Measurements from ENCODE around the gene IL16. TPM values are rescaled to one million over a fixed set of nuclear protein-coding genes. Genes with fewer than 3 reads are reported as not detected.
"Not testable (repeated sequence)": the region's sequence is repeated elsewhere in the genome, so short reads cannot be mapped to it uniquely, and the experiment has no call there.

The IL16 gene
- polyA plus RNA-seq, 2 of the 4 experiments (the other 2 are of a cell fraction), result 0.09 TPM; not detected in 1

GRCh38 chr15:81347910-81348309, 151.2 kb downstream of the IL16 start (continued):
- no peak for TF ChIP-seq EP300 (IDR thresholded peaks at IDR 0.05)
- TF ChIP-seq SREBF2 (IDR thresholded peaks at IDR 0.05), result no peak
- TF ChIP-seq HOXA7 (CRISPR knock-in tag; IDR thresholded peaks at IDR 0.05), result no peak

GRCh38 chr15:81348691-81349090, 152.0 kb downstream of the IL16 start:
- DNase-seq (ENCODE audit: low read depth in 1 of 2, low spot score in 1 of 2); H3K4me3 ChIP-seq; ATAC-seq; POLR2A ChIA-PET; FAIRE-seq; H3K4me1 ChIP-seq; H3K9me3 ChIP-seq; H3K27ac ChIP-seq; H3K4me2 ChIP-seq: not testable (repeated sequence)
- WGBS (ENCODE audit: missing lambda C conversion rate), result 38% methylated on average over 11 of the region's 11 CpGs
- CTCF ChIA-PET, result interaction anchor here (0.7 to 2.6 kb wide), 2 partner anchors 8 to 44 kb away, joined by 3 to 8 read pairs; no protein-coding TSS in a partner anchor

GRCh38 chr15:81349271-81349670, 152.6 kb downstream of the IL16 start:
- DNase-seq (ENCODE audit: low read depth in 1 of 2, low spot score in 1 of 2), result no peak
- ATAC-seq, result no peak
- H3K9me3 ChIP-seq, result no peaks in the 10 kb centered on the region
- ChIA-PET CTCF (interaction anchor here (1.8 to 2.6 kb wide), 2 partner anchors 8 to 83 kb away, joined by 4 to 8 read pairs; no protein-coding TSS in a partner anchor), POLR2A (no interaction called here)
- 14% methylated on average over 3 of the region's 3 CpGs for WGBS (ENCODE audit: missing lambda C conversion rate)
- no peak overlapping the region for H3K4me2 ChIP-seq
- no peak for FAIRE-seq
- H3K4me3 ChIP-seq, result no peak overlapping the region
- no peak for TF ChIP-seq RARB (CRISPR knock-in tag; IDR thresholded peaks at IDR 0.05)
- TF ChIP-seq CTCF (IDR thresholded peaks at IDR 0.05), result no peak
- no peak for TF ChIP-seq ATOH8 (CRISPR knock-in tag; IDR thresholded peaks at IDR 0.05; ENCODE audit: low read depth)
- no peak for TF ChIP-seq MYC (IDR thresholded peaks at IDR 0.05; ENCODE audit: borderline replicate concordance, low read length)
- no peak for TF ChIP-seq CHD2 (IDR thresholded peaks at IDR 0.05; ENCODE audit: low read length, partially characterized antibody)
- TF ChIP-seq CBX8 (IDR thresholded peaks at IDR 0.05), result no peak
- TF ChIP-seq HOXA7 (CRISPR knock-in tag; IDR thresholded peaks at IDR 0.05), result no peak
- TF ChIP-seq BCL3 (IDR thresholded peaks at IDR 0.05), result no peak
- no peak for TF ChIP-seq TP53 (CRISPR knock-in tag; IDR thresholded peaks at IDR 0.05)
- no peak for TF ChIP-seq TFCP2L1 (CRISPR knock-in tag; IDR thresholded peaks at IDR 0.05)
- no peak for TF ChIP-seq ZFP36 (IDR thresholded peaks at IDR 0.05; ENCODE audit: borderline replicate concordance, partially characterized antibody)
- TF ChIP-seq POLR2A (IDR thresholded peaks at IDR 0.05; ENCODE audit: low read length), result no peak
- TF ChIP-seq FOSB (CRISPR knock-in tag; IDR thresholded peaks at IDR 0.05), result no peak
- TF ChIP-seq USF2 (IDR thresholded peaks at IDR 0.05), result no peak
- no peak for TF ChIP-seq HOXB13 (CRISPR knock-in tag; IDR thresholded peaks at IDR 0.05; ENCODE audit: low read depth)
- TF ChIP-seq KDM5A (IDR thresholded peaks at IDR 0.05), result no peak
- H3K4me1 ChIP-seq, result no peaks in the 10 kb centered on the region
- H3K27ac ChIP-seq, result no peak overlapping the region

GRCh38 chr15:81351651-81352050, 155.0 kb downstream of the IL16 start:
- POLR2A ChIA-PET, result no interaction called here
- Histone ChIP-seq H3K4me2 (no peak overlapping the region), H3K9me3 (no peaks in the 10 kb centered on the region), H3K4me3 (no peak overlapping the region), H3K27ac (no peak overlapping the region), H3K4me1 (no peaks in the 10 kb centered on the region)
- ATAC-seq, result no peak; a peak in 1 of 6 replicates
- DNase-seq (ENCODE audit: low read depth in 1 of 2, low spot score in 1 of 2), result no peak
- no peak for TF ChIP-seq EHMT2 (IDR thresholded peaks at IDR 0.05; ENCODE audit: low read depth)
- no peak for TF ChIP-seq CHD4 (IDR thresholded peaks at IDR 0.05; ENCODE audit: borderline replicate concordance)
- TF ChIP-seq FOSL2 (IDR thresholded peaks at IDR 0.05), result no peak
- TF ChIP-seq FOSL2 (CRISPR knock-in tag; IDR thresholded peaks at IDR 0.05), result no peak
- TF ChIP-seq PHF8 (IDR thresholded peaks at IDR 0.05; ENCODE audit: borderline replicate concordance, low read depth), result no peak
- TF ChIP-seq RFX5 (IDR thresholded peaks at IDR 0.05), result no peak
- no peak for TF ChIP-seq ZSCAN20 (CRISPR knock-in tag; IDR thresholded peaks at IDR 0.05)
- no peak for TF ChIP-seq FOSB (CRISPR knock-in tag; IDR thresholded peaks at IDR 0.05)
- TF ChIP-seq ATOH8 (CRISPR knock-in tag; IDR thresholded peaks at IDR 0.05; ENCODE audit: low read depth), result no peak
- TF ChIP-seq EP300 (IDR thresholded peaks at IDR 0.05), result no peak
- no peak for TF ChIP-seq JUNB (IDR thresholded peaks at IDR 0.05)
- CTCF ChIA-PET, result interaction anchor here (1.0 to 2.0 kb wide), 4 partner anchors 8 to 126 kb away, joined by 3 to 5 read pairs (median 3); no protein-coding TSS in a partner anchor
- no peak for FAIRE-seq
- WGBS (ENCODE audit: missing lambda C conversion rate), result 2% methylated on average over 5 of the region's 5 CpGs
